Measurements from ENCODE around the gene CAMK2B. TPM values are rescaled to one million over a fixed set of nuclear protein-coding genes. Genes with fewer than 3 reads are reported as not detected.

The CAMK2B gene
- total and polyA plus RNA-seq, 12 donors: 0.25 to 82.3 (median 6.5) TPM; not detected in 2

- WGBS, 4 donors: 76 to 90% (median 85%) methylated on average over 9 to 11 of the region's 11 CpGs
- intact Hi-C loops (cut with DNase I): no loop called here
- Histone ChIP-seq H3K4me3 (no peak within 1 kb of the TSS), H3K27ac (no peak within 1 kb of the TSS), H3K4me1 (replicated peaks in 1 of 2) (peaks cover 0 to 1% of the 10 kb centered on the region in 2 donors), H3K9me3 (replicated peaks in 1 of 3) (no peaks in the 10 kb centered on the region), H3K27me3 (no peaks in the 10 kb centered on the region), H3K36me3 (replicated peaks in 1 of 2) (no peaks in the 10 kb centered on the region)
- peak in 2 of 7 donors; percentile 14 to 76 for DNase-seq
- TF ChIP-seq, protein P1, sequence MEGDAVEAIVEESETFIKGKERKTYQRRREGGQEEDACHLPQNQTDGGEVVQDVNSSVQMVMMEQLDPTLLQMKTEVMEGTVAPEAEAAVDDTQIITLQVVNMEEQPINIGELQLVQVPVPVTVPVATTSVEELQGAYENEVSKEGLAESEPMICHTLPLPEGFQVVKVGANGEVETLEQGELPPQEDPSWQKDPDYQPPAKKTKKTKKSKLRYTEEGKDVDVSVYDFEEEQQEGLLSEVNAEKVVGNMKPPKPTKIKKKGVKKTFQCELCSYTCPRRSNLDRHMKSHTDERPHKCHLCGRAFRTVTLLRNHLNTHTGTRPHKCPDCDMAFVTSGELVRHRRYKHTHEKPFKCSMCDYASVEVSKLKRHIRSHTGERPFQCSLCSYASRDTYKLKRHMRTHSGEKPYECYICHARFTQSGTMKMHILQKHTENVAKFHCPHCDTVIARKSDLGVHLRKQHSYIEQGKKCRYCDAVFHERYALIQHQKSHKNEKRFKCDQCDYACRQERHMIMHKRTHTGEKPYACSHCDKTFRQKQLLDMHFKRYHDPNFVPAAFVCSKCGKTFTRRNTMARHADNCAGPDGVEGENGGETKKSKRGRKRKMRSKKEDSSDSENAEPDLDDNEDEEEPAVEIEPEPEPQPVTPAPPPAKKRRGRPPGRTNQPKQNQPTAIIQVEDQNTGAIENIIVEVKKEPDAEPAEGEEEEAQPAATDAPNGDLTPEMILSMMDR (IDR thresholded peaks at IDR 0.05): no peak
- TF ChIP-seq POLR2A (IDR thresholded peaks at IDR 0.05): no peak
Measured at GRCh38 chr7:44189286-44189992, 136.0 kb downstream of the CAMK2B start, which contains the start of gene GCK. GCK (minus strand) TSS chr7:44189439; CDS start chr7:44188953, 486 bp downstream.

GRCh38 chr7:44188480-44189225, 136.7 kb downstream of the CAMK2B start:
- no peak for TF ChIP-seq POLR2A (IDR thresholded peaks at IDR 0.05)
- TF ChIP-seq, protein P1 (IDR thresholded peaks at IDR 0.05): no peak
- peak in 2 of 7 donors; percentile 9 to 39 for DNase-seq
- Histone ChIP-seq H3K36me3 (replicated peaks in 1 of 2) (no peaks in the 10 kb centered on the region), H3K4me3 (no peak overlapping the region), H3K27me3 (no peaks in the 10 kb centered on the region), H3K9me3 (replicated peaks in 1 of 3) (no peaks in the 10 kb centered on the region), H3K27ac (no peak overlapping the region), H3K4me1 (replicated peaks in 1 of 2) (peaks cover 0 to 5% of the 10 kb centered on the region in 2 donors)
- 78 to 81% (median 80%) methylated on average over 13 to 16 of the region's 16 CpGs for WGBS, 4 donors
- intact Hi-C loops (cut with DNase I): no loop called here

DNA sequence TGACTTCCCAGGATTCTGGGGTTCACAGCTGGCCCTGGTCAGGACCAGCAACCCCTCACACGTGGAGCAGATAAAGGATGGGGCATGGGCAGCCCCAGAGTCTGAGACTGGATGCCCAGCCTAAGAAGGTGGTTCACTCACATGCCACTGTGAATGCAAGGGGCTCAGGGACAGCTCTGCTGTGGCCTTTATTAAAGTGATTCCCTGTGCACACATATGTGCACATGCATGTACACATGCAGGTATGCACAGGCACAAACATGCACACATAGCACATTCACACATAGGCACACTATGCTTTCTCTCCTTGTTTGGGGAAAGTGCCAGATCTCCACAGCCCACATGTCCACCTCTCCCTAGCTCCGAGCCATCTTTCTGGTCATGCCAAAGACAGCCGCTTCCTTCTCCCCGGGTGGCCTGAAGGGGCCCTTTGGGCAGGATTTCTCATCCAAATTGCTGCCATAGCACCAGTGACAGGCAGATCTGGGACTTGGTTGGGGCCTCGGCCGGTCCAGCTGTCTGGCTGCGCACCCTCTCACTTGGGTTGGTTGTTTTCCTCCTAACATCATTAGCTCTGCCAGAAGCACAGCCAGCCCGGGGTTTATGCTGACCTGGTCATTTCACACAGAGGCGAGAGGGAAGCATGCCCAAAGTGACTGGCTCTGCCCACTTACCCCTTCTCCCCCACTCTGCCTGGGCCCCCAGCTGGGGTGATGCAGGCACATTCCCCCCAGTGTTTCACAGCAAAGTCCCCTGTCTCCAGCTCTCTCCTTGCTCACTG, 137.6 kb downstream of the CAMK2B start:
- Histone ChIP-seq H3K4me1 (replicated peaks in 1 of 2) (peaks cover 0 to 5% of the 10 kb centered on the region in 2 donors), H3K27ac (no peak overlapping the region), H3K36me3 (replicated peaks in 1 of 2) (no peaks in the 10 kb centered on the region), H3K27me3 (no peaks in the 10 kb centered on the region), H3K9me3 (replicated peaks in 1 of 3) (peaks cover 0 to under 1% (median 0%) of the 10 kb centered on the region in 3 donors), H3K4me3 (no peak overlapping the region)
- peak in 2 of 7 donors; percentile 12 to 51 for DNase-seq
- WGBS, 4 donors: 52 to 81% (median 65%) methylated on average over 8 to 9 of the region's 9 CpGs
- intact Hi-C loops (cut with DNase I): no loop called here
- no peak for TF ChIP-seq POLR2A (IDR thresholded peaks at IDR 0.05)
- TF ChIP-seq, protein P1 (IDR thresholded peaks at IDR 0.05): no peak

DNA sequence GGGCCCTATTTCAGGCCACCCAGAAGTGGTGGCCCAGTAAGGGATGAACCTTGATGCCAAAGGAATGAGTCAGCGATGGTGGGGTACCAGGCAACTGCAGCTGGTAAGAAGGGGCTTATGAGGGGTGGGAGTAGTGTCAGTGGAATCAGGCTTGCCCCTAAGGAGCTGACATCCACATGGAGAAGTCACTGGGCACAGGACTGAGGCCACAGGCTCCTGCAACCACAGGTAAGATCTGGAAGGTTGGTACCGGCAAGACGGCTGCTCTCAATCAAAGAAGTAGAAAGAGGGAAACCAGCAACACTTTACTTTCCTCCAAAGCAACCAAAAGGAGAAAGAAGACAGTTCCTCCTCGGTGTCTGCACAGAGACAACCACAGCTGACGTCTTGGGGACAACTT, 138.7 kb downstream of the CAMK2B start:
- intact Hi-C loops (cut with DNase I): no loop called here
- Histone ChIP-seq H3K27me3 (no peaks in the 10 kb centered on the region), H3K9me3 (replicated peaks in 1 of 3) (peaks cover 0 to 3% (median 0%) of the 10 kb centered on the region in 3 donors), H3K27ac (no peak overlapping the region), H3K4me1 (replicated peaks in 1 of 2) (peaks cover 0 to 5% of the 10 kb centered on the region in 2 donors), H3K36me3 (replicated peaks in 1 of 2) (no peaks in the 10 kb centered on the region), H3K4me3 (no peak overlapping the region)
- TF ChIP-seq POLR2A (IDR thresholded peaks at IDR 0.05): no peak
- peak in 2 of 7 donors; percentile 4 to 41 for DNase-seq
- 71 to 86% (median 84%) methylated on average over 5 of the region's 5 CpGs for WGBS, 4 donors
